GM12878 (cell line): ENCODE data around the gene PRKCD. TPM values are rescaled to one million over a fixed set of nuclear protein-coding genes. Genes with fewer than 3 reads are reported as not detected.
A peak's percentile ranks its signal among the peaks of the same experiment; 100 is the strongest.

Experiments
- BCL11A ChIP-seq: IDR thresholded peaks from 2 replicates; pipeline ENCODE4 v1.6.1; 2011; ENCODE audit warnings: low read depth, low read length
- BMI1 ChIP-seq: fragments of 450-650 bp; IDR thresholded peaks from 2 replicates; pipeline ENCODE4 v1.6.1; 2016; ENCODE audit warnings: mild to moderate bottlenecking, moderate library complexity, borderline replicate concordance
- CBX5 ChIP-seq: sonication (generic); IDR thresholded peaks from 2 replicates; pipeline ENCODE4 v1.6.1; 2016; ENCODE audit warnings: low read depth, moderate library complexity, mild to moderate bottlenecking, inconsistent platforms
- CREM ChIP-seq: IDR thresholded peaks from 2 replicates; pipeline ENCODE4 v1.6.1; 2014; ENCODE audit warnings: antibody characterized with exemption, low read depth
- DPF2 ChIP-seq: fragments of 450-650 bp; IDR thresholded peaks from 2 replicates; pipeline ENCODE4 v1.6.1; 2017; ENCODE audit warnings: mild to moderate bottlenecking
- IKZF1 ChIP-seq: fragments of 450-650 bp; conservative IDR thresholded peaks from 2 replicates; pipeline ENCODE4 v1.6.1; 2017; ENCODE audit warnings: antibody characterized with exemption, mild to moderate bottlenecking
- KDM1A ChIP-seq: fragments of 200-600 bp; sonication (generic); IDR thresholded peaks from 2 replicates; pipeline ENCODE4 v1.6.1; 2016; ENCODE audit warnings: borderline replicate concordance
- MTA2 ChIP-seq: fragments of 450-650 bp; IDR thresholded peaks from 2 replicates; pipeline ENCODE4 v1.6.1; 2016; ENCODE audit warnings: low read depth, mild to moderate bottlenecking, moderate library complexity
- NFYA ChIP-seq: IDR thresholded peaks from 2 replicates; pipeline ENCODE4 v1.6.1; 2011; ENCODE audit warnings: low read depth, mild to moderate bottlenecking, low read length, improper control_type of control experiment, borderline replicate concordance
- NR2F1 ChIP-seq: fragments of 450-650 bp; conservative IDR thresholded peaks from 2 replicates; pipeline ENCODE4 v1.6.1; 2017; ENCODE audit warnings: mild to moderate bottlenecking
- POLR2AphosphoS2 ChIP-seq: IDR thresholded peaks from 2 replicates; pipeline ENCODE4 v1.6.1; 2011; ENCODE audit warnings: low read depth, mild to moderate bottlenecking, low read length, improper control_type of control experiment, moderate library complexity
- POU2F2 ChIP-seq: IDR thresholded peaks from 3 replicates; pipeline ENCODE4 v1.6.1; 2011; ENCODE audit warnings: low read depth, mild to moderate bottlenecking, low read length, borderline replicate concordance
- RBBP5 ChIP-seq: fragments of 200-600 bp; sonication (generic); conservative IDR thresholded peaks from 2 replicates; pipeline ENCODE4 v1.6.1; 2016
- RELA ChIP-seq: fragments of 450-650 bp; IDR thresholded peaks from 2 replicates; pipeline ENCODE4 v1.8.0; 2014; ENCODE audit warnings: borderline replicate concordance; ENCODE audit not compliant: partially characterized antibody
- SMC3 ChIP-seq: IDR thresholded peaks from 2 replicates; pipeline ENCODE4 v1.6.1; 2011; ENCODE audit warnings: low read length, improper control_type of control experiment, borderline replicate concordance
- ZNF207 ChIP-seq: fragments of 450-650 bp; IDR thresholded peaks from 2 replicates; pipeline ENCODE4 v1.6.1; 2014; ENCODE audit warnings: antibody characterized with exemption, mild to moderate bottlenecking, borderline replicate concordance
- ZNF622 ChIP-seq: fragments of 450-650 bp; IDR thresholded peaks from 2 replicates; pipeline ENCODE4 v1.6.1; 2017; ENCODE audit warnings: mild to moderate bottlenecking, inconsistent platforms
- ZSCAN29 ChIP-seq: fragments of 450-650 bp; IDR thresholded peaks from 2 replicates; pipeline ENCODE4 v1.6.1; 2017; ENCODE audit warnings: mild to moderate bottlenecking, moderate library complexity
- polyA plus RNA-seq, 11 experiments: library from polyadenylated mRNA; depleted of rRNA in 4 of 11; unstranded in 6 of 11; stranded (reverse) in 5 of 11; fragments of >200 nt; fragmentation: Nextera tagmentation in 4 of 11; fragmentation: Illumina TruSeq in 1 of 11; extraction: Ambion mirVana in 4 of 11; extraction: Trizol in 1 of 11; gene quantifications; 1 replicate in 1 of 11; 2 replicates in 10 of 11; pipeline versions ENCODE4 v1.2.1 to v1.2.3, GENCODE V29; 2011 to 2016; ENCODE audit warnings: inconsistent platforms in 2 of 11, missing spikeins in 2 of 11, low read depth in 1 of 11
- total RNA-seq, 4 experiments: library from RNA; depleted of rRNA in 3 of 4; stranded (reverse); fragments of >200 nt in 3 of 4; fragmentation: Illumina TruSeq in 1 of 4; extraction: Trizol in 1 of 4; gene quantifications; 2 replicates each; pipeline versions ENCODE4 v1.2.1 to v1.2.3, GENCODE V29; 2013 to 2021
- TF ChIP-seq, protein P1 (sequence below): fragments of 450-650 bp; conservative IDR thresholded peaks from 2 replicates; pipeline ENCODE4 v1.6.1; 2017; ENCODE audit warnings: mild to moderate bottlenecking, moderate library complexity
- TF ChIP-seq, protein P2 (sequence below): fragments of 450-650 bp; IDR thresholded peaks from 2 replicates; pipeline ENCODE4 v1.6.1; 2017; ENCODE audit warnings: mild to moderate bottlenecking, moderate library complexity
- TF ChIP-seq, protein P3 (sequence below): IDR thresholded peaks from 2 replicates; pipeline ENCODE4 v1.6.1; 2012; ENCODE audit warnings: low read depth, low read length, improper control_type of control experiment

PRKCD gene
- total and polyA plus RNA-seq, 10 of the 15 experiments (the other 5 are each of a cell fraction or from before 2014, with no cell fraction given), result 10.0 to 114 (median 42.4) TPM

DNA sequence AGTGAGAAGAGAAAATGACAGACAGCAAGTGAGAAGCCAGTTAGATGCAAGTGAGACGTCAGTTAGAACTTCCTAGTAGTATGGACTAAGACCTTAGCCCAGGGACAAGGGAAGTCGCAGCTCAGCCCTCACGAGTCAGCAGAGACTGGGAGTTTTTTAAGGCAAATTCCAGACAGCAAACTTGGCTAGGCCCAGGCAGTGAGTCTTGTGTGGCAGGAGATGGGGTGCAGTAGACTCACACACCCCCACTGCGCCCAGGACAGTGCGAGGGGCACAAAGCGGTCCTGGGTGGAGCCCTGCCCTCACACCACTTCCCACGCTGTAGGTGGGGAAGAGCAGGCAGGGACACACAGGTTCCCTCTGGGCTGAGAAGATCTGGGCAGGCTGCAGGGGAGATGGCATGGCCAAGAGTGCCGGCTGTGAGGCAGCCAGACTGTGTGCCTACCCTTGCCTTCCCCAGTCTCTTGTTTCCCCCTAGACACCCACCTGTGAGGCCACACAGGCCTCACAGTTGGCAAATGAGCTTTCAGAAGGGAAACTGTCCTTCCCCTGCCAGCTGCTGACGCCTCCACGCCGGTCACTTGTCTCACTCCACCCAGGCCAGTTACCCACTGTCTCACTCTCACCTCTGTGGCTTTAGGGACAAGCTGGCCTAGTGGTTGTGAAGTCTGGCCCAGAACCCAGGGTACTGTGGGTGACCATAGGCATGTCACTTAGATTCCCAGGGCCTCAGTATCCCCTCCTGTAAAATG, 13.7 kb upstream of the PRKCD start (continued):
- TF ChIP-seq CBX5 (no peak), POLR2AphosphoS2 (no peak), NFYA (no peak), ZNF622 (no peak), BMI1 (no peak), BCL11A (no peak), MTA2 (peak; percentile 18; the same call in 1 of the 2 replicates), ZNF207 (no peak), ZSCAN29 (0 out of 2 replicates have a peak, but pooled peaks have one; percentile 6), SMC3 (no peak), CREM (no peak), KDM1A (no peak), POU2F2 (no peak), IKZF1 (peak; percentile 61; the same call in 1 of the 2 replicates), RELA (no peak), RBBP5 (no peak), NR2F1 (peak; percentile 58; the same call in 1 of the 2 replicates), DPF2 (peak; percentile 14; the same call in 1 of the 2 replicates)
- TF ChIP-seq, protein P1, sequence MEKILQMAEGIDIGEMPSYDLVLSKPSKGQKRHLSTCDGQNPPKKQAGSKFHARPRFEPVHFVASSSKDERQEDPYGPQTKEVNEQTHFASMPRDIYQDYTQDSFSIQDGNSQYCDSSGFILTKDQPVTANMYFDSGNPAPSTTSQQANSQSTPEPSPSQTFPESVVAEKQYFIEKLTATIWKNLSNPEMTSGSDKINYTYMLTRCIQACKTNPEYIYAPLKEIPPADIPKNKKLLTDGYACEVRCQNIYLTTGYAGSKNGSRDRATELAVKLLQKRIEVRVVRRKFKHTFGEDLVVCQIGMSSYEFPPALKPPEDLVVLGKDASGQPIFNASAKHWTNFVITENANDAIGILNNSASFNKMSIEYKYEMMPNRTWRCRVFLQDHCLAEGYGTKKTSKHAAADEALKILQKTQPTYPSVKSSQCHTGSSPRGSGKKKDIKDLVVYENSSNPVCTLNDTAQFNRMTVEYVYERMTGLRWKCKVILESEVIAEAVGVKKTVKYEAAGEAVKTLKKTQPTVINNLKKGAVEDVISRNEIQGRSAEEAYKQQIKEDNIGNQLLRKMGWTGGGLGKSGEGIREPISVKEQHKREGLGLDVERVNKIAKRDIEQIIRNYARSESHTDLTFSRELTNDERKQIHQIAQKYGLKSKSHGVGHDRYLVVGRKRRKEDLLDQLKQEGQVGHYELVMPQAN, result no peak
- TF ChIP-seq, protein P2, sequence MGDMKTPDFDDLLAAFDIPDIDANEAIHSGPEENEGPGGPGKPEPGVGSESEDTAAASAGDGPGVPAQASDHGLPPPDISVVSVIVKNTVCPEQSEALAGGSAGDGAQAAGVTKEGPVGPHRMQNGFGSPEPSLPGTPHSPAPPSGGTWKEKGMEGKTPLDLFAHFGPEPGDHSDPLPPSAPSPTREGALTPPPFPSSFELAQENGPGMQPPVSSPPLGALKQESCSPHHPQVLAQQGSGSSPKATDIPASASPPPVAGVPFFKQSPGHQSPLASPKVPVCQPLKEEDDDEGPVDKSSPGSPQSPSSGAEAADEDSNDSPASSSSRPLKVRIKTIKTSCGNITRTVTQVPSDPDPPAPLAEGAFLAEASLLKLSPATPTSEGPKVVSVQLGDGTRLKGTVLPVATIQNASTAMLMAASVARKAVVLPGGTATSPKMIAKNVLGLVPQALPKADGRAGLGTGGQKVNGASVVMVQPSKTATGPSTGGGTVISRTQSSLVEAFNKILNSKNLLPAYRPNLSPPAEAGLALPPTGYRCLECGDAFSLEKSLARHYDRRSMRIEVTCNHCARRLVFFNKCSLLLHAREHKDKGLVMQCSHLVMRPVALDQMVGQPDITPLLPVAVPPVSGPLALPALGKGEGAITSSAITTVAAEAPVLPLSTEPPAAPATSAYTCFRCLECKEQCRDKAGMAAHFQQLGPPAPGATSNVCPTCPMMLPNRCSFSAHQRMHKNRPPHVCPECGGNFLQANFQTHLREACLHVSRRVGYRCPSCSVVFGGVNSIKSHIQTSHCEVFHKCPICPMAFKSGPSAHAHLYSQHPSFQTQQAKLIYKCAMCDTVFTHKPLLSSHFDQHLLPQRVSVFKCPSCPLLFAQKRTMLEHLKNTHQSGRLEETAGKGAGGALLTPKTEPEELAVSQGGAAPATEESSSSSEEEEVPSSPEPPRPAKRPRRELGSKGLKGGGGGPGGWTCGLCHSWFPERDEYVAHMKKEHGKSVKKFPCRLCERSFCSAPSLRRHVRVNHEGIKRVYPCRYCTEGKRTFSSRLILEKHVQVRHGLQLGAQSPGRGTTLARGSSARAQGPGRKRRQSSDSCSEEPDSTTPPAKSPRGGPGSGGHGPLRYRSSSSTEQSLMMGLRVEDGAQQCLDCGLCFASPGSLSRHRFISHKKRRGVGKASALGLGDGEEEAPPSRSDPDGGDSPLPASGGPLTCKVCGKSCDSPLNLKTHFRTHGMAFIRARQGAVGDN, result 0 out of 2 replicates have a peak, but pooled peaks have one; percentile 36
- TF ChIP-seq, protein P3, sequence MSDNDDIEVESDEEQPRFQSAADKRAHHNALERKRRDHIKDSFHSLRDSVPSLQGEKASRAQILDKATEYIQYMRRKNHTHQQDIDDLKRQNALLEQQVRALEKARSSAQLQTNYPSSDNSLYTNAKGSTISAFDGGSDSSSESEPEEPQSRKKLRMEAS, result no peak
